ENCODE measurements around the gene ARL3. TPM values are rescaled to one million over a fixed set of nuclear protein-coding genes. Genes with fewer than 3 reads are reported as not detected.

The ARL3 gene
- total and polyA plus RNA-seq, 2 of the 4 experiments (the other 2 are of a cell fraction), result 5.0 to 14.3 TPM

- H3K27ac ChIP-seq (ENCODE audit: insufficient read depth, low read length), result no peak overlapping the region
- H3K79me1 ChIP-seq (ENCODE audit: low read depth in 1 of 2, low read length in 2 of 2), result peaks cover 19 to 69% of the 10 kb centered on the region in 2 experiments
- H3K27me3 ChIP-seq (ENCODE audit: control insufficient read depth, insufficient read depth, low read length), result no peaks in the 10 kb centered on the region
- H2BK5ac ChIP-seq (ENCODE audit: low read depth, low read length, poor library complexity, severe bottlenecking), result no peak overlapping the region
- H2BK20ac ChIP-seq (ENCODE audit: low read depth, low read length), result no peak overlapping the region
- in situ Hi-C loops (cut with MboI; ENCODE audit: low sequenced_read_pairs) (no loop called here), dilution Hi-C loops (cut with HindIII; ENCODE audit: low sequenced_read_pairs, unreplicated experiment) (no loop called here), intact Hi-C loops (cut with micrococcal nuclease) (no loop called here)
- no peak overlapping the region for H3K56ac ChIP-seq (ENCODE audit: extremely low read depth, insufficient read depth, low read length)
- POLR2A ChIA-PET (ENCODE audit: unreplicated experiment), result no interaction called here
- peaks cover 72% of the 10 kb centered on the region for H4K20me1 ChIP-seq (ENCODE audit: insufficient read depth, low read length)
- no peak overlapping the region for H3K4me3 ChIP-seq (ENCODE audit: insufficient read depth, low read depth, low read length)
- WGBS, 2 experiments (ENCODE audit: extremely low coverage in 2 of 2, insufficient read length in 1 of 2), result 100% methylated on average over 2 of the region's 6 CpGs; no CpG with 5 or more reads in 1 of the 2 experiments
- H2AFZ ChIP-seq (replicated peaks; ENCODE audit: low read length, poor library complexity), result no peak overlapping the region
- H2AK5ac ChIP-seq (ENCODE audit: low read depth, low read length), result no peak overlapping the region; the same call in 1 of the 2 replicates
- ATAC-seq (ENCODE audit: low read depth) (no peak), DNase-seq (no peak)
- no peak overlapping the region for H3K23ac ChIP-seq (ENCODE audit: low read depth, low read length)
- TF ChIP-seq USF2 (IDR thresholded peaks at IDR 0.05; ENCODE audit: low read depth, low read length) (no peak), CTCF (conservative IDR thresholded peaks at IDR 0.05; ENCODE audit: low read depth, low read length) (no peak), POLR2A (IDR thresholded peaks at IDR 0.05; ENCODE audit: low read depth, low read length) (no peak), FOS (IDR thresholded peaks at IDR 0.05; ENCODE audit: low read depth, low read length) (no peak), CHD1 (IDR thresholded peaks at IDR 0.05; ENCODE audit: low read depth, low read length) (no peak), BHLHE40 (IDR thresholded peaks at IDR 0.05; ENCODE audit: low read depth, low read length) (no peak), SMC3 (IDR thresholded peaks at IDR 0.05; ENCODE audit: low read depth, low read length) (no peak), MXI1 (IDR thresholded peaks at IDR 0.05; ENCODE audit: borderline replicate concordance, low read depth, low read length) (no peak), NFE2L2 (IDR thresholded peaks at IDR 0.05; ENCODE audit: low read depth, low read length) (no peak), CEBPB (IDR thresholded peaks at IDR 0.05; ENCODE audit: low read depth, low read length) (no peak), RAD21 (IDR thresholded peaks at IDR 0.05; ENCODE audit: low read length) (no peak), RCOR1 (IDR thresholded peaks at IDR 0.05; ENCODE audit: insufficient replicate concordance, low read length) (no peak), ELK1 (IDR thresholded peaks at IDR 0.05; ENCODE audit: borderline replicate concordance, low read depth, low read length) (no peak), RFX5 (IDR thresholded peaks at IDR 0.05; ENCODE audit: low read depth, low read length) (no peak), MAFK (IDR thresholded peaks at IDR 0.05; ENCODE audit: low read depth, low read length) (no peak), MAZ (IDR thresholded peaks at IDR 0.05; ENCODE audit: borderline replicate concordance, low read depth, low read length) (no peak)
- no peak overlapping the region for H2AK9ac ChIP-seq (replicated peaks; ENCODE audit: low read depth, low read length, poor library complexity)
- no peak overlapping the region for H3K14ac ChIP-seq (replicated peaks; ENCODE audit: low read depth, low read length)
- CTCF ChIA-PET, result no interaction called here
- H3K9ac ChIP-seq (ENCODE audit: low read depth, low read length), result no peak overlapping the region
- H2BK15ac ChIP-seq (ENCODE audit: low read depth, low read length), result no peak overlapping the region
- H3K18ac ChIP-seq (ENCODE audit: low read depth, low read length), result no peak overlapping the region
- no peak overlapping the region for H3K4me2 ChIP-seq (ENCODE audit: low read depth, low read length)
- no peak overlapping the region for H4K8ac ChIP-seq (ENCODE audit: low read depth in 2 of 2, low read length in 2 of 2)
- H3K4ac ChIP-seq (ENCODE audit: low read depth, low read length), result no peak overlapping the region
- H4K5ac ChIP-seq (ENCODE audit: low read depth, low read length), result no peak overlapping the region
- H2BK120ac ChIP-seq (ENCODE audit: low read depth, low read length), result no peak overlapping the region
- H3K4me1 ChIP-seq (ENCODE audit: control insufficient read depth, insufficient read depth, low read length), result peaks cover 9% of the 10 kb centered on the region
- H3K36me3 ChIP-seq (ENCODE audit: control insufficient read depth, insufficient read depth, low read length), result no peaks in the 10 kb centered on the region
- H4K91ac ChIP-seq (ENCODE audit: insufficient read depth, low read depth, low read length), result no peak overlapping the region
- BruUV-seq (replicated peaks), result no TSS peak
- no peaks in the 10 kb centered on the region for H3K9me3 ChIP-seq (ENCODE audit: control insufficient read depth, insufficient read depth, low read length)
- H3K9me1 ChIP-seq (ENCODE audit: insufficient read depth, low read length), result peaks cover 9% of the 10 kb centered on the region
These were observed 43.1 kb upstream of the ARL3 start for GRCh38 chr10:102757323-102757722.

Data from IMR-90 (cell line).